ENCODE data around the gene TUBA1B. TPM values are rescaled to one million over a fixed set of nuclear protein-coding genes. Genes with fewer than 3 reads are reported as not detected.

The TUBA1B gene
- total and polyA plus RNA-seq, 2 of the 8 experiments (the other 6 are each of a cell fraction or from before 2014, with no cell fraction given) = 2,092 to 6,837 TPM

GRCh38 chr12:49094975-49095365, 36.2 kb downstream of the TUBA1B start (continued):
- no peak for TF ChIP-seq CHD7 (IDR thresholded peaks at IDR 0.05; ENCODE audit: insufficient replicate concordance, low read length)
